Uterine smooth muscle cell (primary cell): ENCODE data around the gene CXXC4. TPM values are rescaled to one million over a fixed set of nuclear protein-coding genes. Genes with fewer than 3 reads are reported as not detected.

Experiments
- total RNA-seq: library from RNA; depleted of rRNA; stranded (reverse); fragments of >200 nt; gene quantifications from 2 replicates; pipeline ENCODE4 v1.2.3, GENCODE V29; 2014

Gene CXXC4
- total RNA-seq, result under 0.01 TPM in 2 replicates

GRCh38 chr4:104494822-104495559 lies at the start of gene CXXC4:
Gene CXXC4 (minus strand): TSS chr4:104494894. CDS start chr4:104491802, 3,092 bp downstream.

